ENCODE data around the gene PDGFC. TPM values are rescaled to one million over a fixed set of nuclear protein-coding genes. Genes with fewer than 3 reads are reported as not detected.

Gene PDGFC
- total RNA-seq, 6 experiments from 2014 or later, result 6.6 to 19.0 (median 10.3) TPM

- WGBS (ENCODE audit: insufficient coverage, low coverage, low lambda C conversion rate, missing lambda C conversion rate), result 81% methylated on average over 2 of the region's 2 CpGs
- H3K27ac ChIP-seq, result no peak overlapping the region
- H3K36me3 ChIP-seq, result no peaks in the 10 kb centered on the region
- no peaks in the 10 kb centered on the region for H3K4me1 ChIP-seq
- intact Hi-C loops (cut with DNase I), result no loop called here
- TF ChIP-seq, protein P1, sequence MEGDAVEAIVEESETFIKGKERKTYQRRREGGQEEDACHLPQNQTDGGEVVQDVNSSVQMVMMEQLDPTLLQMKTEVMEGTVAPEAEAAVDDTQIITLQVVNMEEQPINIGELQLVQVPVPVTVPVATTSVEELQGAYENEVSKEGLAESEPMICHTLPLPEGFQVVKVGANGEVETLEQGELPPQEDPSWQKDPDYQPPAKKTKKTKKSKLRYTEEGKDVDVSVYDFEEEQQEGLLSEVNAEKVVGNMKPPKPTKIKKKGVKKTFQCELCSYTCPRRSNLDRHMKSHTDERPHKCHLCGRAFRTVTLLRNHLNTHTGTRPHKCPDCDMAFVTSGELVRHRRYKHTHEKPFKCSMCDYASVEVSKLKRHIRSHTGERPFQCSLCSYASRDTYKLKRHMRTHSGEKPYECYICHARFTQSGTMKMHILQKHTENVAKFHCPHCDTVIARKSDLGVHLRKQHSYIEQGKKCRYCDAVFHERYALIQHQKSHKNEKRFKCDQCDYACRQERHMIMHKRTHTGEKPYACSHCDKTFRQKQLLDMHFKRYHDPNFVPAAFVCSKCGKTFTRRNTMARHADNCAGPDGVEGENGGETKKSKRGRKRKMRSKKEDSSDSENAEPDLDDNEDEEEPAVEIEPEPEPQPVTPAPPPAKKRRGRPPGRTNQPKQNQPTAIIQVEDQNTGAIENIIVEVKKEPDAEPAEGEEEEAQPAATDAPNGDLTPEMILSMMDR (IDR thresholded peaks at IDR 0.05), result no peak
- TF ChIP-seq POLR2A (IDR thresholded peaks at IDR 0.05), result no peak
- DNase-seq (no peak), ATAC-seq (no peak)
- no peak overlapping the region for H3K4me3 ChIP-seq
- H3K9me3 ChIP-seq, result no peaks in the 10 kb centered on the region
- H3K27me3 ChIP-seq, result no peaks in the 10 kb centered on the region
Measured at GRCh38 chr4:156792462-156793085, 179.0 kb downstream of the PDGFC start.

GRCh38 chr4:156790866-156791265, 180.7 kb downstream of the PDGFC start:
- H3K9me3 ChIP-seq, result no peaks in the 10 kb centered on the region
- DNase-seq (no peak), ATAC-seq (no peak)
- H3K4me3 ChIP-seq, result no peak overlapping the region
- no peak overlapping the region for H3K27ac ChIP-seq
- H3K27me3 ChIP-seq, result no peaks in the 10 kb centered on the region
- intact Hi-C loops (cut with DNase I), result no loop called here
- no peak for TF ChIP-seq POLR2A (IDR thresholded peaks at IDR 0.05)
- TF ChIP-seq, protein P1 (IDR thresholded peaks at IDR 0.05), result no peak
- H3K4me1 ChIP-seq, result no peaks in the 10 kb centered on the region
- WGBS (ENCODE audit: insufficient coverage, low coverage, low lambda C conversion rate, missing lambda C conversion rate), result 67% methylated on average over 1 of the region's 1 CpG
- H3K36me3 ChIP-seq, result no peaks in the 10 kb centered on the region

- Histone ChIP-seq H3K27ac (no peak overlapping the region), H3K4me1 (no peaks in the 10 kb centered on the region), H3K27me3 (no peaks in the 10 kb centered on the region), H3K4me3 (no peak overlapping the region), H3K36me3 (no peaks in the 10 kb centered on the region), H3K9me3 (no peaks in the 10 kb centered on the region)
- ATAC-seq, result no peak
- TF ChIP-seq, protein P1 (IDR thresholded peaks at IDR 0.05), result no peak
- TF ChIP-seq POLR2A (IDR thresholded peaks at IDR 0.05), result no peak
- intact Hi-C loops (cut with DNase I), result no loop called here
- DNase-seq, result no peak
Measured at GRCh38 chr4:156788782-156789181, 182.8 kb downstream of the PDGFC start.

DNA sequence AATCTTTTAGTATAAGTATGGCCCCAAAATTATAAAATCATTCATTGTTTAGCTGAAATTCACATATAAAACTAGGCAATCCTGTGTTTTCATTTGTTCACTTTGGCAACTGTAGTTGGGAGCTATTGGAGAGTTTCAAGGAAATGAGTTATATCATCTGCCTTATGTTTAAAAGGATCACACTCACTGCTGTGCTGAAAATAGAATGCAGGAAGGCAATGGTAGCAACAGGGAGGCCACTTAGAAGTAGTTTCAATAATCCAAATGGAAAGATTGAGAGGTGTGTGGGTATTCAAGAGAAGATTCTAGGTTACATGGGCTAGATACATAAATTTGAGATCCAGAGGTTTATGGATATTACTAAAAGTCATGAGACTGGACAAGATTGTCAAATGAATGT, 184.9 kb downstream of the PDGFC start:
- DNase-seq (no peak), ATAC-seq (no peak)
- intact Hi-C loops (cut with DNase I), result no loop called here
- no peaks in the 10 kb centered on the region for H3K36me3 ChIP-seq
- no peak overlapping the region for H3K4me3 ChIP-seq
- no peaks in the 10 kb centered on the region for H3K27me3 ChIP-seq
- no peaks in the 10 kb centered on the region for H3K4me1 ChIP-seq
- TF ChIP-seq, protein P1 (IDR thresholded peaks at IDR 0.05), result no peak
- no peak for TF ChIP-seq POLR2A (IDR thresholded peaks at IDR 0.05)
- H3K9me3 ChIP-seq, result no peaks in the 10 kb centered on the region
- H3K27ac ChIP-seq, result no peak overlapping the region

GRCh38 chr4:156784970-156785369, 186.6 kb downstream of the PDGFC start:
- TF ChIP-seq POLR2A (IDR thresholded peaks at IDR 0.05), result no peak
- TF ChIP-seq, protein P1 (IDR thresholded peaks at IDR 0.05), result no peak
- 100% methylated on average over 3 of the region's 3 CpGs for WGBS (ENCODE audit: insufficient coverage, low coverage, low lambda C conversion rate, missing lambda C conversion rate)

More at GRCh38 chr4:156784970-156785369, 186.6 kb downstream of the PDGFC start:
- Histone ChIP-seq H3K27me3 (no peaks in the 10 kb centered on the region), H3K27ac (no peak overlapping the region), H3K36me3 (no peaks in the 10 kb centered on the region), H3K4me3 (no peak overlapping the region), H3K9me3 (no peaks in the 10 kb centered on the region), H3K4me1 (no peaks in the 10 kb centered on the region)
- DNase-seq (no peak), ATAC-seq (no peak)
- intact Hi-C loops (cut with DNase I), result no loop called here
